Right lobe of liver (tissue), 4 donors: ENCODE measurements around the gene WTIP.

ENCODE experiments used
- CTCF ChIP-seq, 4 donors: fragments of 200-600 bp in 3 of 4; fragments of 450-650 bp in 1 of 4; IDR thresholded peaks; one replicate each; pipeline versions ENCODE4 v1.5.1 to v1.8.0; 2016 to 2022; ENCODE audit warnings: antibody characterized with exemption in 4 of 4, mild to moderate bottlenecking in 2 of 4
- POLR2A ChIP-seq: fragments of 450-650 bp; IDR thresholded peaks from one replicate; pipeline ENCODE4 v1.6.1; 2017; ENCODE audit warnings: antibody characterized with exemption, mild to moderate bottlenecking
- donor health status: DM: no; HTN: no; CAD: no.
- donor health status: DM: no; HTN: no; CAD: no.
- donor health status: DM: no; HTN: yes; CAD: no.

GRCh38 chr19:34485831-34486230 is 4.3 kb downstream of the WTIP start:
- TF ChIP-seq CTCF (IDR thresholded peaks at IDR 0.05), result no peak
- TF ChIP-seq POLR2A, result no peak
